ENCODE data around the gene BTBD9. TPM values are rescaled to one million over a fixed set of nuclear protein-coding genes. Genes with fewer than 3 reads are reported as not detected.
"Not testable (repeated sequence)": the region's sequence is repeated elsewhere in the genome, so short reads cannot be mapped to it uniquely, and the experiment has no call there.

Gene BTBD9
- total RNA-seq, 1 experiment from 2014 or later = 4.3 TPM

DNA sequence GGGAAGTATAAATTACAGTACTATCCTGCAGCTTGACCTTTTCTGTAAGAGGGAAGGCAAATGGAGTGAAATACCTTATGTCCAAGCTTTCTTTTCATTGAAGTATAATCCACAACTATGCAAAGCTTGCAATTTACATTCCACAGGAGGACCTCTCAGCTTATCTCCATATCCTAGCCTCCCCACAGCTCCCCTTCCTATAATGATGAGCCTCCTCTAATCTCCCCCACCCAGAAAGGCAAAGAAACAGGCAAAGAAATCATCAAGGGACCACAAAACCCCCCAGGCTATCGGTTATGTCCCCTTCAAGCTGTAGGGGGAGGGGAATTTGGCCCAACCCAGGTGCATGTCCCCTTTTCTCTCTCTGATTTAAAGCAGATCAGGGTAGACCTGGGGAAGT lies 21.4 kb downstream of the BTBD9 start:
- H3K27me3 ChIP-seq (ENCODE audit: low read length); H3K36me3 ChIP-seq (ENCODE audit: low read depth, low read length); ATAC-seq; intact Hi-C loops (cut with micrococcal nuclease); DNase-seq; CTCF ChIA-PET; POLR2A ChIA-PET (ENCODE audit: unreplicated experiment); H3K4me2 ChIP-seq (ENCODE audit: low read length); H2AFZ ChIP-seq (ENCODE audit: low read length); H4K20me1 ChIP-seq (ENCODE audit: low read length); H3F3A ChIP-seq (ENCODE audit: low read length, unreplicated experiment); H3K9ac ChIP-seq (ENCODE audit: low read length); H3K4me1 ChIP-seq (ENCODE audit: insufficient read depth, low read length); H3K79me2 ChIP-seq (ENCODE audit: low read length); H3K4me3 ChIP-seq (ENCODE audit: low read length); H3K27ac ChIP-seq (ENCODE audit: low read length); H3K9me3 ChIP-seq (ENCODE audit: low read length); H3K9me2 ChIP-seq (replicated peaks; ENCODE audit: low read length); BruUV-seq (replicated peaks): not testable (repeated sequence)

DNA sequence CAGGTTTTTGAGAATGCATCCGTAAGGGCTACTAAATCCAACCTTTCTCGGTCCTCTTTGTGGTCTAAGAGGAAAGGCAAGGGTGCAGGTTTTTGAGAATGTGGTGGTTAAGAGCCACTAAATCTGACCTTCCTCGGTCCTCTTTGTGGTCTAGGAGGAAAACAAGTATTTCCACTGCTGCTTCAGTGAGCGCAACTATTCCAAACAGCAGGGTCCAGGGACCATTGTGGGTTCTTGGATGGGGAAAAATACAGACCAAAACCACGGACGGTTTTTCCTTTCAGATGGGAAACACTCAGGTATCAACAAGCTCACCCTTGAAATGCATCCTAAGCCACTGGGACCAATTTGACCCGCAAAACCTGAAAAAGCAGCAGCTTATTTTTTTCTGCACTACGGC lies 21.9 kb downstream of the BTBD9 start:
- ATAC-seq (no peak), DNase-seq (no peak)
- Histone ChIP-seq H4K20me1 (ENCODE audit: low read length) (no peaks in the 10 kb centered on the region), H3K4me2 (ENCODE audit: low read length) (no peak overlapping the region), H2AFZ (ENCODE audit: low read length) (no peak overlapping the region), H3K9me2 (replicated peaks; ENCODE audit: low read length) (no peaks in the 10 kb centered on the region), H3F3A (ENCODE audit: low read length, unreplicated experiment) (no peaks in the 10 kb centered on the region), H3K4me3 (ENCODE audit: low read length) (no peak overlapping the region), H3K27ac (ENCODE audit: low read length) (no peak overlapping the region), H3K9ac (ENCODE audit: low read length) (no peak overlapping the region), H3K79me2 (ENCODE audit: low read length) (no peaks in the 10 kb centered on the region), H3K9me3 (ENCODE audit: low read length) (no peaks in the 10 kb centered on the region), H3K27me3 (ENCODE audit: low read length) (no peaks in the 10 kb centered on the region), H3K4me1 (ENCODE audit: insufficient read depth, low read length) (no peaks in the 10 kb centered on the region), H3K36me3 (ENCODE audit: low read depth, low read length) (no peaks in the 10 kb centered on the region)
- TF ChIP-seq EZH2 (IDR thresholded peaks at IDR 0.05; ENCODE audit: low read length, unreplicated experiment) (no peak), EZH2phosphoT487 (IDR thresholded peaks at IDR 0.05; ENCODE audit: borderline replicate concordance, low read length) (no peak)
- TF ChIP-seq, protein P1, sequence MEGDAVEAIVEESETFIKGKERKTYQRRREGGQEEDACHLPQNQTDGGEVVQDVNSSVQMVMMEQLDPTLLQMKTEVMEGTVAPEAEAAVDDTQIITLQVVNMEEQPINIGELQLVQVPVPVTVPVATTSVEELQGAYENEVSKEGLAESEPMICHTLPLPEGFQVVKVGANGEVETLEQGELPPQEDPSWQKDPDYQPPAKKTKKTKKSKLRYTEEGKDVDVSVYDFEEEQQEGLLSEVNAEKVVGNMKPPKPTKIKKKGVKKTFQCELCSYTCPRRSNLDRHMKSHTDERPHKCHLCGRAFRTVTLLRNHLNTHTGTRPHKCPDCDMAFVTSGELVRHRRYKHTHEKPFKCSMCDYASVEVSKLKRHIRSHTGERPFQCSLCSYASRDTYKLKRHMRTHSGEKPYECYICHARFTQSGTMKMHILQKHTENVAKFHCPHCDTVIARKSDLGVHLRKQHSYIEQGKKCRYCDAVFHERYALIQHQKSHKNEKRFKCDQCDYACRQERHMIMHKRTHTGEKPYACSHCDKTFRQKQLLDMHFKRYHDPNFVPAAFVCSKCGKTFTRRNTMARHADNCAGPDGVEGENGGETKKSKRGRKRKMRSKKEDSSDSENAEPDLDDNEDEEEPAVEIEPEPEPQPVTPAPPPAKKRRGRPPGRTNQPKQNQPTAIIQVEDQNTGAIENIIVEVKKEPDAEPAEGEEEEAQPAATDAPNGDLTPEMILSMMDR (conservative IDR thresholded peaks at IDR 0.05; ENCODE audit: low read depth, low read length) = no peak
- CTCF ChIA-PET = no interaction called here
- POLR2A ChIA-PET (ENCODE audit: unreplicated experiment) = no interaction called here
- BruUV-seq (replicated peaks) = no TSS peak
- intact Hi-C loops (cut with micrococcal nuclease) = no loop called here

DNA sequence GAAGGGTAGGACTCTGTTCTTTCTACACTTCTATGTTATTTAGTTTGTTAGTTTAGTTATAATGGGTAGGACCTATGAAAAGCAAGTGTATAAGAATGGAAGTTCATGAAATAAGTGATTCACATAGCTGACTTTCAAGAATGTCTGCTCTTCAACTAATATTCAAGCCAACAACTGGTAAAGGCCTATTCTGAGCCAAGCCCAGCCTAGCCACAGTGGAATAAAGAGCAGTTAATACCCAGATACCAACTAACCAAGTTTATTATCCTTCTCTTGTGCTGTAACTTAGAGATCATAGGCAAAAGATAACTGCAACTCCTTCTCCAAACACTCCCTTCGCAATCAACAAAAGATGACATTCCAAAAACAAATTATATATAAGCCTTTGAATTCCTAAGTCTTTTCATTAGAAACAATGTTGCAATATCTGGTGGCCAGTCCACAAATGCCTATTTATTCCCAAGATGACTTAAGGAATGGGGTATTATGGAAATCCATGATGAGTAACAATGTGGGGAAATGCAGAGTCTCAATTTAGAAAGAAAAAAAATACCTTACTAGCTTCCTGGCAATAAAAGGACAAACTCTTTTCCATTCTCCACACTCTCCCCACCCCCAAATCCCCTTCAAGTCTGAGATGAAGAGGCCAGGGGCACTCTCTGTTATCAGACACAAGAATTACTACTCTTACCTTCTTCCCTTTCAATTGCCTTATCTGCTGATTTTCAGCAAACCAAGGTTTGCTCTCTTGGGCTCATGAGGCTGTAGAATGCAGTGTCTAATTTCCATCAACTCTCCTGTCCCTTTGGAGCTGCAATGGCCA lies 27.4 kb downstream of the BTBD9 start:
- no peaks in the 10 kb centered on the region for H4K20me1 ChIP-seq (ENCODE audit: low read length)
- POLR2A ChIA-PET (ENCODE audit: unreplicated experiment) = no interaction called here
- H3F3A ChIP-seq (ENCODE audit: low read length, unreplicated experiment) = no peaks in the 10 kb centered on the region
- no peaks in the 10 kb centered on the region for H3K27me3 ChIP-seq (ENCODE audit: low read length)
- no peak overlapping the region for H3K4me3 ChIP-seq (ENCODE audit: low read length)
- no peak overlapping the region for H3K9ac ChIP-seq (ENCODE audit: low read length)
- DNase-seq (no peak), ATAC-seq (no peak)
- CTCF ChIA-PET = no interaction called here
- H3K36me3 ChIP-seq (ENCODE audit: low read depth, low read length) = no peaks in the 10 kb centered on the region
- H3K79me2 ChIP-seq (ENCODE audit: low read length) = no peaks in the 10 kb centered on the region
- no peak overlapping the region for H3K27ac ChIP-seq (ENCODE audit: low read length)
- H3K9me2 ChIP-seq (replicated peaks; ENCODE audit: low read length) = no peaks in the 10 kb centered on the region
- no peaks in the 10 kb centered on the region for H3K4me1 ChIP-seq (ENCODE audit: insufficient read depth, low read length)
- BruUV-seq (replicated peaks) = no TSS peak
- TF ChIP-seq, protein P1 (conservative IDR thresholded peaks at IDR 0.05; ENCODE audit: low read depth, low read length) = no peak
- TF ChIP-seq EZH2phosphoT487 (IDR thresholded peaks at IDR 0.05; ENCODE audit: borderline replicate concordance, low read length) (no peak), EZH2 (IDR thresholded peaks at IDR 0.05; ENCODE audit: low read length, unreplicated experiment) (no peak)
- H3K9me3 ChIP-seq (ENCODE audit: low read length) = no peaks in the 10 kb centered on the region
- H3K4me2 ChIP-seq (ENCODE audit: low read length) = no peak overlapping the region
- H2AFZ ChIP-seq (ENCODE audit: low read length) = no peak overlapping the region
- intact Hi-C loops (cut with micrococcal nuclease) = no loop called here

All from PC-3 (cell line).